Keratinocyte (primary cell): ENCODE results near the gene MYBPH.

ENCODE experiments used
- CTCF ChIP-seq, 3 experiments: IDR thresholded peaks in 1 of 3; conservative IDR thresholded peaks in 1 of 3; optimal IDR thresholded peaks in 1 of 3; 2 replicates in 2 of 3; 3 replicates in 1 of 3; pipeline versions ENCODE3 to v1.5.1; 2011; ENCODE audit warnings: low read length in 3 of 3, mild to moderate bottlenecking in 3 of 3, moderate library complexity in 2 of 3, control low read depth in 1 of 3, inconsistent platforms in 1 of 3; ENCODE audit not compliant: insufficient read depth in 2 of 3; ENCODE audit errors: extremely low read depth in 1 of 3
- EZH2 ChIP-seq: IDR thresholded peaks from one replicate; pipeline ENCODE4 v1.6.1; 2012; ENCODE audit warnings: inconsistent platforms, mild to moderate bottlenecking, low read length, moderate library complexity

GRCh38 chr1:203190949-203191348, 15.3 kb upstream of the MYBPH start:
- TF ChIP-seq CTCF (optimal IDR thresholded peaks at IDR 0.05 in 1 of 3, IDR thresholded peaks at IDR 0.05 in 1 of 3, conservative IDR thresholded peaks at IDR 0.05 in 1 of 3; ENCODE audit: extremely low read depth in 1 of 3, insufficient read depth in 2 of 3, low read length in 3 of 3) (no peak), EZH2 (no peak)
